Amniotic stem cell (primary cell): ENCODE results near the gene SHISAL1.

Source experiments
- DNase-seq: peaks from one replicate; lab custom pipeline; 2025; lab: John Stamatoyannopoulos, UW

SHISAL1 gene

DNA sequence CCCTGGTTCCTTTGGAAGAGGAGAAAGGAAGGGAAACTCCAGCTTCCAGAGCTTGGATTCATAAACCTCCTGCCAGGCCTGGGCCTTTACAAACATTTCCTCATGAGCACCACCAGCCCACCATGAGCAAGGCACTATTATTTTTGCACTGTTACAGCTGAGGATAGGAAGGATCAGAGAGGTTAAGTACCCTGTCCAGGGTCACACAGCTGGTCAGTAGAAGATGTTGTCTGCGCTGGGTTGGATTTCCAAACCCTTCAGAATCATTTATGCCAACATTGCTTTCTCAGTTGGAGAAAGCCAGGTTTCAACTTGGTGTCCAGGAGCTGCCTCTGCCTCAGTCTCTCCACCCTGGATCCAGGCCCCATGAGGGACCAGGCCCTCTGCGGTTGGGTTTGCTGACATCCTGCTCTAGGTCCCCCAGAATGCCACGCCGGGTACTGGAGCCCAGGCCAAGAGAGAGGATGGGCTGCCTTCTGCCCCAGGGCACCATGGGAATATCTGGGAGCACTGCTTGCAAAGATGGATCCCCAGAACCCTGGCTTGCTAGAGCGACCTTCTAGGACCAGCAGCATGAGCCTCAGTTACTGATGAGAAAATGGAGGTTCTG, 29.7 kb upstream of the SHISAL1 start:
- no peak for DNase-seq

GRCh38 chr22:44341431-44342346, 28.9 kb upstream of the SHISAL1 start:
- DNase-seq: no peak

- DNase-seq: no peak
Measured at GRCh38 chr22:44340271-44341239, 27.8 kb upstream of the SHISAL1 start.

DNA sequence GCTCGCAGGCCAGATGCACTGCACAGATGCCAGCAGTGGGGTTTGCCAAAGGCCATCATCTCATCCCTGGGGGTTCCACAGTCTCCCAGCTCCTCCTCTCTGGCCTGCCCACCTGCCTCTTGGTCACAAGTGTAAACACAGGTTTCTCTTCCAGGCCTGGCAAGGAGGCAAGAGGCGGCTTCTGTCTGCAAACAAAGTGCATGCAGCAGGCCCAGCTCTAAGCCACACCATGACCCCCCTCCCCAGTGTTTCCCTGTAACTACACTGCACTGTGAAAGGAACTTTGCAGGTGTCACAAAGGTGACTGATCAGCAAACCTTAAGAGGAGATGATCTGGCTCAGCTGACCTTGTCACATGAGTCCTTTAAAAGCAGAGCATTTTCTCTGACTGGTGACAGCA, 26.2 kb upstream of the SHISAL1 start:
- no peak for DNase-seq

DNA sequence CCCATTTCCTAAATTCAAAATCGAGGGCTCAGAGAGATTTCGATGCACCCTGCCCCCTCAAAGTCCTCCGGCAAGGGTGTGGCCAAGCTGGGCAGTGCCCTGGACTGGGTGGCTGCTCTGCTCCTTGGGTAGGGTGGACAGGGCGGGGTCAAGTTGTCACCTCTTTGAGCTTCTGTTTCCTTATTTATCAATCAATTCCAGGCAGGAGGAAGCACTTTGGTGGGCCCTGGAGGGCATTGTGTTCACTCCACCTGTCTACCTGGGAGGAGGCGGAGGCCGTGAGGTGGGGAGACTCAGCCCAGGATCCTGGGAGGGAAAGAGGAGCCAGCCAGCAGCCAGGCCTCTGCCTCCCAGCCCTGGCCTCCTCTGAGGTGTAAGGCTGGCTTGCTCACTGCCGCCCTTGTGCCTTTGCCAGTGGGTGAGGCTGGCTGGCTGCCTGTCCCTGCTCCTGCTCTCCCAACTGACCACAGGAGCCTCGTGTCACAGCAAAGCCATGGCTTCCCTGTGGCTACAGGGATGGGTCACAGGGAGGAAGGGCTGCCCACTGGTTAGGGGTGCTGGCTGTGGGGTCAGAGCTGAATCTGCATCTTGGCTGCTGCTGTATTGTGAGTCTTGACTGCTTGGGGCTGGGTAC, 25.5 kb upstream of the SHISAL1 start:
- no peak for DNase-seq

GRCh38 chr22:44337678-44338004, 24.9 kb upstream of the SHISAL1 start:
- peak; percentile 45 for DNase-seq

GRCh38 chr22:44336962-44337677, 24.4 kb upstream of the SHISAL1 start:
- DNase-seq: no peak

- no peak for DNase-seq
Measured at GRCh38 chr22:44335903-44336803, 23.4 kb upstream of the SHISAL1 start.

DNA sequence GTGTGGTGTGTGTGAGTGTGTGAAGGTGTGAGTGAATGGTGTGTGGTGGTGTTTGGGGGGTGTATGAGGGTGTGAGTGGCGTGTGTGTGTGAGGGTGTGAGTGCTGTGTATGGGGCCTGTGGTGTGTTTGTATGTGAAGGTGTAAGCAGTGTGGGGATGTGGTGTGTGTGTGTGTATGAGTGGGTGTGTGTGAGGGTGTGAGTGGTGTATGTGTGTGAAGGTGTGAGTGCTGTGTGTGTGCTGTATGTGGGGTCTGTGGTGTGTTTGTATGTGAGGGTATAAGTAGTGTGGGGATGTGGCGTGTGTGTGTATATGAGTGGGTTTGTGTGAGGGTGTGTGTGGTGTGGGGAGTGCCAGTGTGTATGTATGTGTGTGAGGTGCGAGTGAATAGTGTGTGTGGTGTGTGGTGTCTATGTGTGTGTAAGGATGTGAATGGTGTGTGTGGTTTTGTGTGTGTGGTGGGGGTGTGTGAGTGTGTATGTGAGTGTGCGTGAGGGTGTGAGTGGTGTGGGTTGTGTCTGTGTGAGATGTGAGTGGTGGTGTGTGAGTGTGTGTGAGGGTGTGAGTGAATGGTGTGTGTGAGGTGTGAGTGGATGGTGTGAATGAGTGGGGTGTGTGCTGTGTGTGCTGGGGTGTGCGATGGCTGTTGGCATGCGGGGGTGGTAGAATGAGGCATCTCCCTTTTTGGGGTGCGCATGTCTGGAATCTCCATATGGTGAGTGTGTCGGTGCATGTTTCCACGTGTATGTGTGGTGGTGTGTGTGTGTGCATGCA, 22.5 kb upstream of the SHISAL1 start:
- DNase-seq: no peak

DNA sequence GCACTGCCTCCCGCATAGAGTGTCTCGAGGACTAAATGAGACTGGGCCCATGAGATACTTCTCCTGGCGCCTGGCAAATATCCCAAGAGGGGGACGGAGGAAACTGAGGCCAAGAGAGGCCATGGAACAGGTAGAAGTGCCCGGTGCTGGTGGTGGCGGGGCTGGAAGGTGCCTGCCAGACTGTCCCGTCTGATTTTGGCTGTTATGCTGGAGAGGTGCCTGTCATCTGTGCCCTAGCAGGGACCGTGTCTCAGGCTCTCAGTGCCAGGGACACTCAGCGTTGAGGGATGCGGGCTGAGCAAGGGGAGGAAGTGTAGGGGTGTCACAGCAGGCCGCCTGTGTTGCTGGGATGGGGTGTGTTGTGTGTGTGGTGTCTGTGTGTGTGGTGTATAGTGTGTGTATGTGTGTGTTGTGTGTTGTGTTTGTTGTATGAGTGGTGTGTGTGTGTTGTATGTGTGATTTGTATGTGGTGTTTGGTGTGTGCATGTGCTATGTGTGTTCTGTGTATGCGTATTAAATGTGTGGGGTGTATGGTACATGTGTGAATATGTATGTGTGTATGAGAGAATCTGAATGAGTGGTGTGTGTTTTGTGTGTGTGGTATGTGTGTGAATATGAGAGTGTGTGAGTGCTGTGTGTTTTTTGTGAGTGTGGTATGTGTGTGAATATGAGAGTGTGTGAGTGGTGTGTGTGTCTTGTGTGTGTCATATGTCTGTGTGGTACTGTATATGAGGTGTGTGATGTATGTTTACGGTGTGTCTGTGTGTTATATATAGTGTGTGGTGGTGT, 21.3 kb upstream of the SHISAL1 start:
- no peak for DNase-seq

DNA sequence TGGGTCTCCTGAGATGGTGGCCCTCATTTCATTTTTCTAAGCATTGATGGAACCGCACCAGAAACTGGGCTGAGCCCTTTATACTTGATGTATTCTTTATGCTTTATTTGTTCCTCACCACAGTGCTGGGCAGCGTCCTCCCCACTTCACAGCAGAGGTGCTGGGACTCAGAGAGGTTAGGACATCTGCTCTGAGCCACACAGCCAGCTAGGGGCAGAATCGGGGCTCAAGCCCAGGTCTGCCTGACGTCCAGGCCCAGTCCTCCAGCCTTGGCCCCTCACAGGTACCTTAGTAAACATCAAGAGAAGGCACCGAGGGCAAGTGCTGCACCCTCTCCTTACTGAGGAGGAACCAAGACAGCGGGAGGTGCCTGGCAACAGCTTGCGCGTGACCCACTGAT, 20.2 kb upstream of the SHISAL1 start:
- DNase-seq: no peak

- no peak for DNase-seq
Measured at GRCh38 chr22:44331881-44332714, 19.3 kb upstream of the SHISAL1 start.

DNA sequence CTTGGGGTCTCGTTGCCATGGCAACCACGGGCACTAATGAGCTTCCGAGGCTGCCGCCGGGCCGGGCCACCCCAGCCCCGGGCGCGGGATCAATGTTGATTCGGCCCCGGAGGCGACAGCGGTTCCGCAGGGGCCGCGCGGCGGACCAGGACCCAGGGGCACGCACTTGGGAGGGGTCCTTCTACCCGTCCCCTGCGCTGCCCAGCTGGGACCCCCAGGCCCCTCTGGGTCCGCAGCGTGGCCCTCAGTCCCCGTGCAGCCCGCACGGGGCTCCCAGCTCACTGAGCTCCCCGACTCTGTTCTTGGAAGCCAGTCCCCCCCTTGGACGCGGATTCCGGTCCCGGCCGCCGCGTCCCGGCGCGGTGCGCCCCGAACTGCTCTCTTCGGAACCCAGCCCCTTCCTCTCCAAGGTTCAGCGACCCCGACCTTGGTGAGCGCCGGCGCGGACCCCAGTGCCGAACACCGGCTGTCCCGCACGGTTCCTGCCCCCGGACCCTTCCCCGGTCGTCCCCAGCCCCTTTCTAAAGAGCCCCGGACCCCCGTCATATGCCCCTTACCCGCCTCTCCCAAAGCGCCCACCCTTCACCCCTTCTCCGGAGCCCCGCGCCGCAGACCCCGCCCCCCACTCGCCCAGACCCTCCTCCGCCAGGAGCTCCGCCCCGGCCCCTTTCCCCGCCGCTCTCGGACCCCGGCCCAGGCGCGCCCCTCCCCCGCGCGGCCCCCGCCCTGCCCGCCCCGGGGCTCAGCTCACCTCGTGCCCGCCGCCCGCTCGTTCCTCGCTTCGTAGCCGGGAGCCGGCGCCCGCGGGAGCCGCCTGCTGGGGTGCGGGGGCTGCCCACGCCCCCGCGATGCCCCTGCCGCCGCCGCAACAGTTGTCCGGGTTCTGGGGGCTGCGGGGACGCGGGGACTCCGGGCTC, 18.3 kb upstream of the SHISAL1 start:
- no peak for DNase-seq

DNA sequence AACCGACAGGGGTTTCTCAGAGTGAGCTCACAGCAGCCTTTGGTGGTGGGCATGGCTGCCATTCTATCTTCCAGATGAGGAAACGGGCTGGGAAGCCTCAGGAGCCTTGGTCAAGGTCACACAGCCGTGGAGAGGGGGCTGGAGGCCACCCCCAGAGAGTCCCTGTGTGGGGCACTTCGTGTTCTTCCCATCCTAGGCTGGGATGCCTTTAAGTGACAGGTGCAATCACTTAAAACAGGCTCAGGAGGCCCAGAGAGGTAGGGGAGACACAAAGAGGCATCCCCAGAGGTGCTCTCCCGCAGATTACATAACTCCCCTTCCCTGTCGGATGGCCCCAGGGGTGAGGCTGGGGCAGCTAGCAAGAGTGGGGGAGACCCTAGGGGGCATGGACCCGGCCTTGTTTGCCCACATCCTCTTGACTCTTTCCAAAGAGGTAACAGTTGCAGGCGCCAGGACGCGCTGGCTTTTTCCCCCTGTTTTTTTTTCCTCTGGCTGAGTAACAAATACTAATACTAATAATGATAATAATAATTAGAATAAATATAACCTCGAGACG, 17.5 kb upstream of the SHISAL1 start:
- DNase-seq: no peak

GRCh38 chr22:44329179-44329796, 16.5 kb upstream of the SHISAL1 start:
- DNase-seq: no peak

GRCh38 chr22:44328762-44329161, 16.0 kb upstream of the SHISAL1 start:
- DNase-seq: no peak
